Endodermal cell (in vitro differentiated cells): ENCODE measurements around the gene STAT1. TPM values are rescaled to one million over a fixed set of nuclear protein-coding genes. Genes with fewer than 3 reads are reported as not detected.

ENCODE experiments used
- DNase-seq: peaks from one replicate; pipeline ENCODE4 v3.0.0-alpha.2; 2017
- H3K27ac ChIP-seq: 2 replicates; pipeline ENCODE4 v1.5.1; 2013; ENCODE audit warnings: mild to moderate bottlenecking, low read depth, low read length, moderate library complexity
- H3K27me3 ChIP-seq: 2 replicates; pipeline ENCODE4 v1.6.1; 2013; ENCODE audit warnings: mild to moderate bottlenecking, low read length, moderate library complexity; ENCODE audit not compliant: insufficient read depth, control insufficient read depth, poor library complexity, severe bottlenecking
- H3K36me3 ChIP-seq: 2 replicates; pipeline ENCODE4 v1.7.0; 2013; ENCODE audit warnings: mild to moderate bottlenecking, low read length, moderate library complexity; ENCODE audit not compliant: control insufficient read depth, insufficient read depth
- H3K4me1 ChIP-seq: one replicate; pipeline ENCODE4 v1.7.0; 2013; ENCODE audit warnings: low read length; ENCODE audit not compliant: control insufficient read depth, insufficient read depth
- H3K4me3 ChIP-seq: 2 replicates; pipeline ENCODE4 v1.5.1; 2013; ENCODE audit warnings: mild to moderate bottlenecking, low read length, moderate library complexity
- H3K9ac ChIP-seq: 2 replicates; pipeline ENCODE4 v1.6.1; 2013; ENCODE audit warnings: mild to moderate bottlenecking, low read length, moderate library complexity; ENCODE audit not compliant: poor library complexity, severe bottlenecking; ENCODE audit errors: extremely low read depth
- H3K9me3 ChIP-seq: 2 replicates; pipeline ENCODE4 v1.6.1; 2013; ENCODE audit warnings: mild to moderate bottlenecking, low read length, moderate library complexity; ENCODE audit not compliant: control insufficient read depth
- H3K27ac Mint-ChIP-seq: 2 replicates; pipeline ENCODE4 v1.8.0; 2020; ENCODE audit warnings: mixed read lengths
- H3K27me3 Mint-ChIP-seq: 2 replicates; pipeline ENCODE4 v1.8.0; 2021; ENCODE audit warnings: mild to moderate bottlenecking, mixed read lengths; ENCODE audit not compliant: insufficient read depth
- H3K36me3 Mint-ChIP-seq: 2 replicates; pipeline ENCODE4 v1.8.0; 2020; ENCODE audit warnings: low read depth, mixed read lengths
- H3K4me1 Mint-ChIP-seq: 2 replicates; pipeline ENCODE4 v1.8.0; 2020; ENCODE audit warnings: mixed read lengths
- H3K4me3 Mint-ChIP-seq: 2 replicates; pipeline ENCODE4 v1.8.0; 2020; ENCODE audit warnings: mild to moderate bottlenecking, moderate library complexity, mixed read lengths
- H3K9me3 Mint-ChIP-seq: 2 replicates; pipeline ENCODE4 v1.8.0; 2020; ENCODE audit warnings: mild to moderate bottlenecking, mixed read lengths
- CTCF ChIP-seq: fragments of 200-600 bp; sonication (generic); conservative IDR thresholded peaks from 2 replicates; pipeline ENCODE4 v1.5.0; 2021; ENCODE audit warnings: antibody characterized with exemption, mild to moderate bottlenecking
- WGBS, 2 experiments: methylation state at CpG; one replicate each; pipeline versions ENCODE4 v1.1.5 to v1.1.7; 2013; ENCODE audit warnings: missing lambda C conversion rate in 2 of 2, mixed read lengths in 1 of 2; ENCODE audit not compliant: insufficient coverage in 1 of 2, insufficient read length in 1 of 2; 5-methylcytosine and 5-hydroxymethylcytosine counted together
- total RNA-seq, 2 donors: library from RNA; stranded (reverse); fragmentation: NEBNext Ultra II Directional in 1 of 2; extraction: Animal tissue kit (Norgen Biotek cat#: 25700) in 1 of 2; gene quantifications; 2 replicates in 1 of 2; 3 replicates in 1 of 2; pipeline ENCODE4 v1.2.1, GENCODE V29; 2021

STAT1 gene
- total RNA-seq, 2 donors from 2014 or later: 48.3 to 74.4 TPM

- H3K36me3 ChIP-seq: peaks cover 99% of the 10 kb centered on the region
- peaks cover 17% of the 10 kb centered on the region for H3K4me1 Mint-ChIP-seq
- DNase-seq: no peak
These were observed 35.5 kb downstream of the STAT1 start for GRCh38 chr2:190978389-190979053.

GRCh38 chr2:190977505-190977904 lies 36.5 kb downstream of the STAT1 start:
- WGBS, 2 experiments: 96 to 100% methylated on average over 2 to 5 of the region's 5 CpGs
- Histone ChIP-seq H3K4me1 (no peaks in the 10 kb centered on the region), H3K9ac (no peak overlapping the region), H3K4me3 (no peak overlapping the region), H3K27ac (no peak overlapping the region), H3K36me3 (peaks cover 99% of the 10 kb centered on the region), H3K27me3 (no peaks in the 10 kb centered on the region), H3K9me3 (peaks cover 10% of the 10 kb centered on the region)
- H3K27ac Mint-ChIP-seq: no peak overlapping the region
- no peaks in the 10 kb centered on the region for H3K27me3 Mint-ChIP-seq
- H3K9me3 Mint-ChIP-seq: no peaks in the 10 kb centered on the region
- H3K4me3 Mint-ChIP-seq: no peak overlapping the region
- H3K4me1 Mint-ChIP-seq: peaks cover 17% of the 10 kb centered on the region
- DNase-seq: no peak
- no peak for TF ChIP-seq CTCF
- H3K36me3 Mint-ChIP-seq: peaks cover 93% of the 10 kb centered on the region

More at GRCh38 chr2:190978389-190979053, 35.5 kb downstream of the STAT1 start:
- no peak overlapping the region for H3K4me3 ChIP-seq
- Mint-ChIP-seq H3K36me3 (peaks cover 94% of the 10 kb centered on the region), H3K9me3 (peaks cover 3% of the 10 kb centered on the region), H3K27ac (no peak overlapping the region), H3K27me3 (no peaks in the 10 kb centered on the region), H3K4me3 (no peak overlapping the region)
- H3K4me1 ChIP-seq: no peaks in the 10 kb centered on the region
- peaks cover 11% of the 10 kb centered on the region for H3K9me3 ChIP-seq
- WGBS, 2 experiments: 94 to 100% methylated on average over 12 to 17 of the region's 17 CpGs
- H3K27ac ChIP-seq: no peak overlapping the region
- no peak overlapping the region for H3K9ac ChIP-seq
- TF ChIP-seq CTCF: no peak
- H3K27me3 ChIP-seq: no peaks in the 10 kb centered on the region

GRCh38 chr2:190976521-190976920 lies 37.5 kb downstream of the STAT1 start:
- H3K9ac ChIP-seq: no peak overlapping the region

More at GRCh38 chr2:190976521-190976920, 37.5 kb downstream of the STAT1 start:
- Histone ChIP-seq H3K27me3 (no peaks in the 10 kb centered on the region), H3K27ac (no peak overlapping the region), H3K9me3 (peaks cover 14% of the 10 kb centered on the region), H3K4me1 (no peaks in the 10 kb centered on the region), H3K4me3 (no peak overlapping the region), H3K36me3 (peaks cover 98% of the 10 kb centered on the region)
- Mint-ChIP-seq H3K27me3 (no peaks in the 10 kb centered on the region), H3K9me3 (no peaks in the 10 kb centered on the region), H3K4me1 (peaks cover 14% of the 10 kb centered on the region), H3K4me3 (no peak overlapping the region), H3K36me3 (peaks cover 93% of the 10 kb centered on the region), H3K27ac (no peak overlapping the region)
- no peak for DNase-seq
- no peak for TF ChIP-seq CTCF
- 86 to 99% methylated on average over 2 of the region's 2 CpGs for whole genome bisulfite sequencing, 2 experiments
